Fibroblast of pulmonary artery (primary cell): ENCODE data around the gene OSR1.
"Not testable (repeated sequence)": the region's sequence is repeated elsewhere in the genome, so short reads cannot be mapped to it uniquely, and the experiment has no call there.

Experiments
- DNase-seq: peaks from one replicate; pipeline ENCODE4 v3.0.0-alpha.2; 2010; ENCODE audit warnings: low read depth
- H3K4me3 ChIP-seq: replicated peaks from 2 replicates; pipeline ENCODE4 v1.5.1; 2011; ENCODE audit warnings: low read depth, mild to moderate bottlenecking, control low read depth, low read length, moderate library complexity
- CTCF ChIP-seq: IDR thresholded peaks from 2 replicates; pipeline ENCODE4 v1.5.1; 2011; ENCODE audit warnings: mild to moderate bottlenecking, control low read depth, low read length, inconsistent platforms; ENCODE audit errors: missing control alignments

OSR1 gene

GRCh38 chr2:19320813-19321212 is 37.6 kb downstream of the OSR1 start:
- DNase-seq = no peak
- TF ChIP-seq CTCF = no peak

DNA sequence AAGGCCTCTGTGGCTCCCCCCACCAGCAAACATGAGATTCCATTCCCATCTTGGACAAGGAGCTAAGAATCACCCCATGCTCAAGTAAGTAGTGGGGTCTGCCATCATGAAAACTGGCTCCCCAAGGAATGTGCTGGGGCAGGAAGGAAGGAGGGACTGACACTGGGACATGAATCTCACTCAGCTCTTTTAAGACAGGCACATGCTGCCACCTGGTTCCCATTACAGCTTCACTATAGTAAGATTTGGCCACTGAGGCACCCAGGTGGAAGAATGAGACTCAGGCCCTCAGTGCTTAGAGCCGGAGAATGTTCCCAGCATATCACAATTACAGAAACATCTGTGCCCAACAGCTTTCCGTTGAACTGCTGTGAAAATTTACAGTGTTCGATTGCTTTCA is 38.7 kb downstream of the OSR1 start:
- no peak for DNase-seq
- no peak for TF ChIP-seq CTCF
- H3K4me3 ChIP-seq = no peak overlapping the region

More at GRCh38 chr2:19320813-19321212, 37.6 kb downstream of the OSR1 start:
- no peak overlapping the region for H3K4me3 ChIP-seq

DNA sequence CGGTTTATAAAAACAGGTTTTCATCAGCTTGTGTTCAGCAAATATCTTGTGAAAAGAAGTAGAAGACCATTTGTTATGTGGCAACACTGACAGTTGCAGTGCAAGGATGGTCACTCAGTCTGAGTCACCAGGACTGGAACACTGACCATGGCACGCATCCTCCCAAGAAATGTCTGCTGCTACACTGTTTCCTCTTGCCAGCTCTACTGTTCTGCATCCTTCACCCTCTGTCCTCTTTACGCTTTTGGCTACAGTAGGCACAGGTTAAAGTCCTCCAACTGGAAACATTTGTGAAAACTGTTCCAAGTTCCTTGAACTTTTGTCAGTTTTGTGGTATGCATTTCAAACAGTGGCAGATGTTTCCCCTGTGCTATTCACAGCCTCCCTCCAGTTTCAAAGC is 39.4 kb downstream of the OSR1 start:
- DNase-seq = no peak
- TF ChIP-seq CTCF = no peak
- H3K4me3 ChIP-seq = no peak overlapping the region

DNA sequence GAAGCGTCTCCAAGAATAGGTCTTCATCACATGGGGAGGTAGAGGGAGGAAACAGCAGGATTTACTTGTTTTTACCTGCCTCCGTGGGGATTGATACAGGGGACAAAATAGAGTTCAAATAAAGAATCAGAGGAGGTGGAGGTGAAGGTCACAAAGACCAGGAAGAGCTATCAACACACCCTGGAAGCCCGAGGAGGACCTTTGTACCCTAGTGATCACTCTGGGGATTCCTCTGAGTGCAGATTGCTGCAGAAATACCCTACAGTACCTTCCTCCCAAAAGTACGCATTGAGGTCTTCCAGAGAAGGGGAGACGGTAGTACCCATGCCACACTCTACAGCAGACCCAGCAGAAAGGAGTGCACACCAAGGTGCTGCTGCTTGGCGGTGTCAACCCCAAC is 44.9 kb downstream of the OSR1 start:
- H3K4me3 ChIP-seq = no peak overlapping the region
- DNase-seq = no peak
- TF ChIP-seq CTCF = no peak

DNA sequence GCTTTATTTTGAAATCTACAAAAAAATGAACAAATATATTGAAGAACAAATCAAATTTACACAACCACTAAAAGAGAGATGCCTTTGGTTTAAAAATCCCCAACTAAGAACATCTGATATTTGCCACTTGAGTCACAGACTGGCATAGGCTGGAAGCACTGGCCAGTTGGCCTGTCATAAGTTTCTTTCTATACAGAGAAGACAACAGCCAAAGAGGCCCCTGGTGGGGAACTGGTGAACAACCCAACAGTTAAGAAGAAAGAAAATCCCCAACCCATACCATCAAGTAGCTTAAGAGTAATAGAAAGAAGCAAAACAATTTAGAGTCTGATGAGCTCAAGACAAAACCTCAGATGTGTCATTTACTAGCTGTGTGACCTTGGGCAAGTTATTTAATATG is 45.5 kb downstream of the OSR1 start:
- no peak overlapping the region for H3K4me3 ChIP-seq
- TF ChIP-seq CTCF = peak; percentile 55
- peak; percentile 56 for DNase-seq

DNA sequence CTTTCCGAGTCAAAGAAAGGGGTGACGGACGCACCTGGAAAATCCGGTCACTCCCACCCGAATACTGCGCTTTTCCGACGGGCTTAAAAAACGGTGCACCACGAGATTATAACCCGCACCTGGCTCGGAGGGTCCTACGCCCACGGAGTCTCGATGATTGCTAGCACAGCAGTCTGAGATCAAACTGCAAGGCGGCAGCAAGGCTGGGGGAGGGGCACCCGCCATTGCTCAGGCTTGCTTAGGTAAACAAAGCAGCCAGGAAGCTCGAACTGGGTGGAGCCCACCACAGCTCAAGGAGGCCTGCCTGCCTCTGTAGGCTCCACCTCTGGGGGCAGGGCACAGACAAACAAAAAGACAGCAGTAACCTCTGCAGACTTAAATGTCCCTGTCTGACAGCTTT is 52.4 kb downstream of the OSR1 start:
- DNase-seq, H3K4me3 ChIP-seq: not testable (repeated sequence)

GRCh38 chr2:19305400-19306055 is 52.9 kb downstream of the OSR1 start:
- H3K4me3 ChIP-seq, DNase-seq: not testable (repeated sequence)

DNA sequence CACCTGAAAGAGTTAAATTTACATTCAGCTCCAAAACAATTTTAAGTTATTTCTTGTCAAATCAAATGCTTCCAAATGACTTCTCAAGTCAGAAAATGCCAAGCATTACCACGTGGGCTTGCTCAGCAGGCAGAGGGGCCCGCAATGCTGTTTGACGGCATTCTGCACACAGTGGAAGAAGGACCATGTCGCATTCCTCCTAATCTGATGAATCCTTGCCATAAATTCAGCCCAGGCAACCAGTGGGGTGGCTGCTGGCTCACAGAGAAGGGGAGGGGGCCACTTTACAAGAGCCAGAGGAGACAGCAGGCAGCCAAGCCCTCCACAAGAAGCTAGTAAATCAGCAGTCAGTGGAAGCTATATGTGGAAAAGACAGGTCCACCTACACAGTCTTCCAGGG is 56.7 kb downstream of the OSR1 start:
- no peak overlapping the region for H3K4me3 ChIP-seq
- DNase-seq = no peak
- no peak for TF ChIP-seq CTCF
